ENCODE results near the gene EFHD2.
A peak's percentile ranks its signal among the peaks of the same experiment; 100 is the strongest.

Gene EFHD2

GRCh38 chr1:15414445-15414983, 4.8 kb downstream of the EFHD2 start (continued):
- TF ChIP-seq ZNF692 (tag by site-specific recombination; IDR thresholded peaks at IDR 0.05), result no peak
- TF ChIP-seq ZNF37A (tag by site-specific recombination; IDR thresholded peaks at IDR 0.05), result no peak

GRCh38 chr1:15417059-15417934, 7.6 kb downstream of the EFHD2 start:
- peaks cover 0 to 25% of the 10 kb centered on the region in 2 experiments; a peak in 1 of 3 replicates for H3K36me3 ChIP-seq (ENCODE audit: control insufficient read depth in 2 of 2, insufficient read depth in 1 of 2, low read length in 2 of 2)
- H3K4me1 ChIP-seq (ENCODE audit: control insufficient read depth, insufficient read depth, low read length), result no peaks in the 10 kb centered on the region
- CTCF ChIA-PET, result interaction anchor here (0.6 to 1.0 kb wide), 4 partner anchors 14 to 631 kb away, joined by 3 to 4 read pairs (median 4); no protein-coding TSS in a partner anchor
- H3K9me3 ChIP-seq (ENCODE audit: control insufficient read depth, insufficient read depth, low read depth, low read length), result no peaks in the 10 kb centered on the region; the same call in 1 of the 2 replicates
- H3K4me3 ChIP-seq (ENCODE audit: low read depth, low read length), result no peak overlapping the region
- POLR2A ChIA-PET, result no interaction called here
- no peak overlapping the region for H3K27ac ChIP-seq (ENCODE audit: extremely low read depth, low read depth, low read length)
- TF ChIP-seq ZFHX2 (tag by site-specific recombination; conservative IDR thresholded peaks at IDR 0.05) (0 out of 2 replicates have a peak, but pooled peaks have one; percentile 7), EGR2 (tag by site-specific recombination; IDR thresholded peaks at IDR 0.05; ENCODE audit: low read depth) (peak; percentile 47; the same call in 1 of the 2 replicates), HOXA7 (CRISPR knock-in tag; IDR thresholded peaks at IDR 0.05; ENCODE audit: borderline replicate concordance) (no peak), YY2 (tag by site-specific recombination; IDR thresholded peaks at IDR 0.05) (no peak), ZNF629 (tag by site-specific recombination; IDR thresholded peaks at IDR 0.05) (no peak)

GRCh38 chr1:15418806-15419515, 9.3 kb downstream of the EFHD2 start:
- no peak overlapping the region for H3K4me3 ChIP-seq (ENCODE audit: low read depth, low read length)
- no peak for TF ChIP-seq ZNF292 (tag by site-specific recombination; IDR thresholded peaks at IDR 0.05; ENCODE audit: borderline replicate concordance, low read depth)
- no peak for TF ChIP-seq HIC1 (tag by site-specific recombination; IDR thresholded peaks at IDR 0.05)
- ChIA-PET CTCF (interaction anchor here (1.1 kb wide), 1 partner anchor 96 kb away, joined by 3 read pairs; no protein-coding TSS in a partner anchor), POLR2A (no interaction called here)
- no peak overlapping the region for H3K27ac ChIP-seq (ENCODE audit: extremely low read depth, low read depth, low read length)
- H3K9me3 ChIP-seq (ENCODE audit: control insufficient read depth, insufficient read depth, low read depth, low read length), result no peaks in the 10 kb centered on the region; the same call in 1 of the 2 replicates
- H3K36me3 ChIP-seq (ENCODE audit: control insufficient read depth in 2 of 2, insufficient read depth in 1 of 2, low read length in 2 of 2), result peaks cover 0 to 18% of the 10 kb centered on the region in 2 experiments; a peak in 1 of 3 replicates
- no peaks in the 10 kb centered on the region for H3K4me1 ChIP-seq (ENCODE audit: control insufficient read depth, insufficient read depth, low read length)

GRCh38 chr1:15420853-15421465, 11.3 kb downstream of the EFHD2 start:
- H3K27ac ChIP-seq (ENCODE audit: extremely low read depth, low read depth, low read length), result no peak overlapping the region
- no peaks in the 10 kb centered on the region; the same call in 1 of the 2 replicates for H3K9me3 ChIP-seq (ENCODE audit: control insufficient read depth, insufficient read depth, low read depth, low read length)
- ChIA-PET CTCF (interaction anchor here (2.3 kb wide), 1 partner anchor 11 kb away, joined by 9 read pairs; no protein-coding TSS in a partner anchor), POLR2A (no interaction called here)
- no peak overlapping the region for H3K4me3 ChIP-seq (ENCODE audit: low read depth, low read length)
- H3K4me1 ChIP-seq (ENCODE audit: control insufficient read depth, insufficient read depth, low read length), result no peaks in the 10 kb centered on the region
- peaks cover 0 to 17% of the 10 kb centered on the region in 2 experiments; a peak in 1 of 3 replicates for H3K36me3 ChIP-seq (ENCODE audit: control insufficient read depth in 2 of 2, insufficient read depth in 1 of 2, low read length in 2 of 2)
- TF ChIP-seq MEIS1 (CRISPR knock-in tag; IDR thresholded peaks at IDR 0.05; ENCODE audit: borderline replicate concordance), result no peak
- TF ChIP-seq SETDB1 (IDR thresholded peaks at IDR 0.05; ENCODE audit: insufficient read length, low read length), result peak; percentile 56

Measured in HEK293 (cell line).